ENCODE data around the gene NALCN. TPM values are rescaled to one million over a fixed set of nuclear protein-coding genes. Genes with fewer than 3 reads are reported as not detected.
A peak's percentile ranks its signal among the peaks of the same experiment; 100 is the strongest.

NALCN gene
- polyA plus RNA-seq, 1 experiment = 2.2 TPM

- H3K27me3 ChIP-seq (ENCODE audit: control insufficient read depth, insufficient read depth, low read length) = no peaks in the 10 kb centered on the region
- no peaks in the 10 kb centered on the region for H3K9me3 ChIP-seq (ENCODE audit: control insufficient read depth, insufficient read depth, low read length)
- no peak overlapping the region for H3K27ac ChIP-seq (ENCODE audit: low read depth, low read length)
- POLR2A ChIA-PET = no interaction called here
- no peak for TF ChIP-seq CTCF (IDR thresholded peaks at IDR 0.05; ENCODE audit: low read depth, low read length)
- no peak overlapping the region for H3K4me3 ChIP-seq (ENCODE audit: low read depth, low read length)
- CTCF ChIA-PET = interaction anchor here (0.5 kb wide), 1 partner anchor 83 kb away, joined by 6 read pairs; no protein-coding TSS in a partner anchor
- no peak for DNase-seq (ENCODE audit: low read depth, low spot score)
Measured at GRCh38 chr13:101019126-101019525, 397.2 kb downstream of the NALCN start.

GRCh38 chr13:101018720-101019119 is 397.6 kb downstream of the NALCN start:
- ChIA-PET CTCF (no interaction called here), POLR2A (no interaction called here)
- H3K4me3 ChIP-seq (ENCODE audit: low read depth, low read length) = no peak overlapping the region
- no peaks in the 10 kb centered on the region for H3K27me3 ChIP-seq (ENCODE audit: control insufficient read depth, insufficient read depth, low read length)
- no peak for TF ChIP-seq CTCF (IDR thresholded peaks at IDR 0.05; ENCODE audit: low read depth, low read length)
- DNase-seq (ENCODE audit: low read depth, low spot score) = peak; percentile 4
- H3K9me3 ChIP-seq (ENCODE audit: control insufficient read depth, insufficient read depth, low read length) = no peaks in the 10 kb centered on the region
- no peak overlapping the region for H3K27ac ChIP-seq (ENCODE audit: low read depth, low read length)

GRCh38 chr13:101017123-101017872 is 399.0 kb downstream of the NALCN start:
- POLR2A ChIA-PET = no interaction called here
- Histone ChIP-seq H3K27me3 (ENCODE audit: control insufficient read depth, insufficient read depth, low read length) (no peaks in the 10 kb centered on the region), H3K27ac (ENCODE audit: low read depth, low read length) (no peak overlapping the region), H3K9me3 (ENCODE audit: control insufficient read depth, insufficient read depth, low read length) (no peaks in the 10 kb centered on the region), H3K4me3 (ENCODE audit: low read depth, low read length) (no peak overlapping the region)
- CTCF ChIA-PET = no interaction called here
- no peak for DNase-seq (ENCODE audit: low read depth, low spot score)
- no peak for TF ChIP-seq CTCF (IDR thresholded peaks at IDR 0.05; ENCODE audit: low read depth, low read length)

- no peak for DNase-seq (ENCODE audit: low read depth, low spot score)
- Histone ChIP-seq H3K27ac (ENCODE audit: low read depth, low read length) (no peak overlapping the region), H3K9me3 (ENCODE audit: control insufficient read depth, insufficient read depth, low read length) (no peaks in the 10 kb centered on the region), H3K27me3 (ENCODE audit: control insufficient read depth, insufficient read depth, low read length) (no peaks in the 10 kb centered on the region), H3K4me3 (ENCODE audit: low read depth, low read length) (no peak overlapping the region)
- ChIA-PET CTCF (no interaction called here), POLR2A (no interaction called here)
- TF ChIP-seq CTCF (IDR thresholded peaks at IDR 0.05; ENCODE audit: low read depth, low read length) = no peak
Measured at GRCh38 chr13:101016475-101016874, 399.8 kb downstream of the NALCN start.

- Histone ChIP-seq H3K9me3 (ENCODE audit: control insufficient read depth, insufficient read depth, low read length) (no peaks in the 10 kb centered on the region), H3K4me3 (ENCODE audit: low read depth, low read length) (no peak overlapping the region), H3K27ac (ENCODE audit: low read depth, low read length) (no peak overlapping the region), H3K27me3 (ENCODE audit: control insufficient read depth, insufficient read depth, low read length) (no peaks in the 10 kb centered on the region)
- no peak for DNase-seq (ENCODE audit: low read depth, low spot score)
- no peak for TF ChIP-seq CTCF (IDR thresholded peaks at IDR 0.05; ENCODE audit: low read depth, low read length)
- CTCF ChIA-PET = interaction anchor here (1.1 kb wide), 1 partner anchor 339 kb away, joined by 3 read pairs; the partner anchor contains the start of gene TMTC4
- POLR2A ChIA-PET = no interaction called here
Measured at GRCh38 chr13:101013245-101013644, 403.1 kb downstream of the NALCN start.

Data from AG04450 (cell line).